Measurements from ENCODE around the gene PAGE4. TPM values are rescaled to one million over a fixed set of nuclear protein-coding genes. Genes with fewer than 3 reads are reported as not detected.

The PAGE4 gene
- total RNA-seq, 2 donors from 2014 or later: 26.5 to 31.5 TPM

- Histone ChIP-seq H3K36me3 (no peaks in the 10 kb centered on the region), H3K4me3 (no peak overlapping the region), H3K27ac (no peak overlapping the region), H3K4me1 (replicated peaks) (no peaks in the 10 kb centered on the region), H3K27me3 (replicated peaks; ENCODE audit: insufficient read depth) (no peaks in the 10 kb centered on the region), H3K9me3 (no peaks in the 10 kb centered on the region)
- DNase-seq (ENCODE audit: low spot score): no peak
- intact Hi-C loops (cut with DNase I): loop anchor here (10.0 kb wide), 1 partner anchor 558 kb away; no protein-coding TSS in a partner anchor
- TF ChIP-seq POLR2A (IDR thresholded peaks at IDR 0.05) (no peak), POLR2AphosphoS5 (IDR thresholded peaks at IDR 0.05) (no peak), CTCF (IDR thresholded peaks at IDR 0.05) (no peak)
These were observed 13.5 kb downstream of the PAGE4 start for GRCh38 chrX:49842621-49843020.

- Histone ChIP-seq H3K36me3 (no peaks in the 10 kb centered on the region), H3K27ac (no peak overlapping the region), H3K9me3 (no peaks in the 10 kb centered on the region), H3K4me3 (no peak overlapping the region), H3K27me3 (replicated peaks; ENCODE audit: insufficient read depth) (no peaks in the 10 kb centered on the region), H3K4me1 (replicated peaks) (no peaks in the 10 kb centered on the region)
- no peak for DNase-seq (ENCODE audit: low spot score)
- 15% methylated on average over 8 of the region's 8 CpGs for WGBS
- intact Hi-C loops (cut with DNase I): loop anchor here (10.0 kb wide), 1 partner anchor 560 kb away; no protein-coding TSS in a partner anchor
- no peak for TF ChIP-seq POLR2AphosphoS5 (IDR thresholded peaks at IDR 0.05)
- TF ChIP-seq POLR2A (IDR thresholded peaks at IDR 0.05): no peak
- no peak for TF ChIP-seq CTCF (IDR thresholded peaks at IDR 0.05)
These were observed 15.5 kb downstream of the PAGE4 start for GRCh38 chrX:49844611-49845010.

- Histone ChIP-seq H3K4me1 (replicated peaks) (no peaks in the 10 kb centered on the region), H3K36me3 (no peaks in the 10 kb centered on the region), H3K9me3 (no peaks in the 10 kb centered on the region), H3K27ac (no peak overlapping the region), H3K4me3 (no peak overlapping the region), H3K27me3 (replicated peaks; ENCODE audit: insufficient read depth) (no peaks in the 10 kb centered on the region)
- intact Hi-C loops (cut with DNase I): loop anchor here (10.0 kb wide), 1 partner anchor 561 kb away; no protein-coding TSS in a partner anchor
- no peak for DNase-seq (ENCODE audit: low spot score)
- TF ChIP-seq POLR2A (IDR thresholded peaks at IDR 0.05): no peak
- TF ChIP-seq POLR2AphosphoS5 (IDR thresholded peaks at IDR 0.05): no peak
- no peak for TF ChIP-seq CTCF (IDR thresholded peaks at IDR 0.05)
- 82% methylated on average over 4 of the region's 4 CpGs for WGBS
These were observed 16.7 kb downstream of the PAGE4 start for GRCh38 chrX:49845701-49846403.

GRCh38 chrX:49846522-49846921 lies 17.4 kb downstream of the PAGE4 start:
- intact Hi-C loops (cut with DNase I): loop anchor here (10.0 kb wide), 1 partner anchor 562 kb away; no protein-coding TSS in a partner anchor
- DNase-seq (ENCODE audit: low spot score): no peak
- Histone ChIP-seq H3K27me3 (replicated peaks; ENCODE audit: insufficient read depth) (no peaks in the 10 kb centered on the region), H3K27ac (no peak overlapping the region), H3K4me3 (no peak overlapping the region), H3K36me3 (no peaks in the 10 kb centered on the region), H3K9me3 (no peaks in the 10 kb centered on the region), H3K4me1 (replicated peaks) (no peaks in the 10 kb centered on the region)
- WGBS: 100% methylated on average over 1 of the region's 1 CpG
- TF ChIP-seq CTCF (IDR thresholded peaks at IDR 0.05): no peak
- TF ChIP-seq POLR2A (IDR thresholded peaks at IDR 0.05): no peak
- TF ChIP-seq POLR2AphosphoS5 (IDR thresholded peaks at IDR 0.05): no peak

GRCh38 chrX:49848275-49848674 lies 19.2 kb downstream of the PAGE4 start:
- H3K4me1 ChIP-seq (replicated peaks): no peaks in the 10 kb centered on the region
- DNase-seq (ENCODE audit: low spot score): no peak
- intact Hi-C loops (cut with DNase I): loop anchor here (10.0 kb wide), 1 partner anchor 563 kb away; no protein-coding TSS in a partner anchor
- H3K4me3 ChIP-seq: no peak overlapping the region
- 90% methylated on average over 2 of the region's 3 CpGs for WGBS
- no peak overlapping the region for H3K27ac ChIP-seq
- TF ChIP-seq POLR2A (IDR thresholded peaks at IDR 0.05) (no peak), CTCF (IDR thresholded peaks at IDR 0.05) (no peak), POLR2AphosphoS5 (IDR thresholded peaks at IDR 0.05) (no peak)
- no peaks in the 10 kb centered on the region for H3K9me3 ChIP-seq
- H3K36me3 ChIP-seq: no peaks in the 10 kb centered on the region
- H3K27me3 ChIP-seq (replicated peaks; ENCODE audit: insufficient read depth): no peaks in the 10 kb centered on the region

All from prostate gland (tissue), 2 donors.